GM21367 (cell line): Measurements from ENCODE around the gene TRAF1.

Source experiments
- ATAC-seq: cut with Tn5 transposase; IDR thresholded peaks from one replicate; pipeline ENCODE4 v1.9.1; 2021; ENCODE audit not compliant: unreplicated experiment

TRAF1 gene

GRCh38 chr9:120924698-120925534 lies 1.7 kb downstream of the TRAF1 start:
- ATAC-seq: no peak

- no peak for ATAC-seq
Observed at GRCh38 chr9:120923620-120924328, 2.8 kb downstream of the TRAF1 start.

- no peak for ATAC-seq
Observed at GRCh38 chr9:120922404-120923195, 4.0 kb downstream of the TRAF1 start.

- no peak for ATAC-seq
Observed at GRCh38 chr9:120921661-120922181, 4.9 kb downstream of the TRAF1 start.

GRCh38 chr9:120920806-120921178 lies 5.8 kb downstream of the TRAF1 start:
- ATAC-seq: no peak

GRCh38 chr9:120919843-120920805 lies 6.5 kb downstream of the TRAF1 start:
- ATAC-seq: no peak

- no peak for ATAC-seq
Observed at GRCh38 chr9:120918931-120919842, 7.4 kb downstream of the TRAF1 start.

GRCh38 chr9:120917929-120918762 lies 8.4 kb downstream of the TRAF1 start:
- ATAC-seq: no peak

GRCh38 chr9:120916991-120917880 lies 9.4 kb downstream of the TRAF1 start:
- ATAC-seq: no peak

GRCh38 chr9:120916588-120916987 lies 10.0 kb downstream of the TRAF1 start:
- no peak for ATAC-seq

GRCh38 chr9:120915854-120916470 lies 10.6 kb downstream of the TRAF1 start:
- no peak for ATAC-seq

- ATAC-seq: no peak
Observed at GRCh38 chr9:120914953-120915352, 11.6 kb downstream of the TRAF1 start.

- ATAC-seq: no peak
Observed at GRCh38 chr9:120914396-120914795, 12.2 kb downstream of the TRAF1 start.

GRCh38 chr9:120913647-120914264 lies 12.8 kb downstream of the TRAF1 start:
- ATAC-seq: no peak

GRCh38 chr9:120912958-120913646 lies 13.5 kb downstream of the TRAF1 start:
- no peak for ATAC-seq
